NAMALWA (cell line): ENCODE results near the gene GOLGA8B.
"Not testable (repeated sequence)": the region's sequence is repeated elsewhere in the genome, so short reads cannot be mapped to it uniquely, and the experiment has no call there.

Experiments
- DNase-seq: peaks from one replicate; pipeline ENCODE4 v3.0.0-alpha.2; 2015; ENCODE audit warnings: low spot score

Gene GOLGA8B

DNA sequence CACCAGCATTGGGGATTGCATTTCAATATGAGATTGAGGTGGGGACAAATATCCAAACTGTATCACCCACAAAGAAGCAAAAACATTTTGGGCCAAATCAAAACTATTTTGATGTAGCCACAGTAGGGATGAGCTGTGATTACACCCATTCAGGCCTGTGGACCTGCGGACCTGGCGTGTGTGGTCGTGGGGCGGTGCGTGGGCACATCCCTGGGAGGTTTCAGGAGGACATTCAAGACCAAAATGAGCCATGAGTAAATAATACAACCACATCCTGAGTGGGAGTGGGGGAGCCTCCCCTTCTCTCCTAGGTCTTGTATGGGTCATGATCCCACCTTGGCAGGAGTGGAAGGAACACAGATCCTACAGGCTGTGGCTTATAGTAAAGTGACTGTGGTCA lies 23.7 kb downstream of the GOLGA8B start:
- not testable (repeated sequence) for DNase-seq

DNA sequence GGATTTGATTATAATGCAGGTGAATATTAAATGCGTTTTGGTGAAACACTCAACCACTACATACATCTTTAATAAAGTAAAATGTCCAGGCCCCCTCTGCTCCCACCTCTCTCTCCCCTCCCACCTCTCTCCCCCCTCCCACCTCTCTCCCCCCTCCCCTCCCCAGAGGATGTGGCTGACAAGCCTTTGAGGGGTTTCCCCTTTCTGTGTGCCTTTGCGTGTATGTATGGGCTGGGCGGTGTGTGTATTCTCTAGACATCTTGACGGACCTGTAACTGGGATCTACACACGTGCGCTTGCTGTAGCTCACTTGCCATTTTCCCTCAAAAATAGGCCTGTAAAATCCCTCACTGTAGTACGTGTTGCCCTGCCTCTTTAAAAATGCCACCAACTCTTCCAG lies 28.3 kb downstream of the GOLGA8B start:
- DNase-seq: not testable (repeated sequence)

DNA sequence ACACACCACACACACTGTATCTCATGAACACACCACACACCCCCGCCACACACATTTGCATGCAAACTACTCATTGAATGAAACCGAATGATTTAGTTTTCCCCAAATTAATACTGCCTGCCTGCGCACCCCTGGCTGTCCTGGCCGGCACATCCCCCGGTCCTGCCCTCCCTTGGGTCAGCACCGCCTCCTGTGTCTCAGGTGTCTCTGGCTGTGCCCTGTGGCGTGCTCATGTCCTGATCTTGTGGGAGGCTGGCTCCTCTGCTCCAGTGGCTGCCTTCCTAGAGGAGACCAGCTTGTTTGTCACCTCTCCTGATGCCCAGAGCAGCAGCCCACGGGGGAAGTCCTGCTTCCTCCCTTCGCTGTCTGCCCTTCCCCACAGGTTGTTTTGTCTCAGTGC lies 28.7 kb downstream of the GOLGA8B start:
- not testable (repeated sequence) for DNase-seq

DNA sequence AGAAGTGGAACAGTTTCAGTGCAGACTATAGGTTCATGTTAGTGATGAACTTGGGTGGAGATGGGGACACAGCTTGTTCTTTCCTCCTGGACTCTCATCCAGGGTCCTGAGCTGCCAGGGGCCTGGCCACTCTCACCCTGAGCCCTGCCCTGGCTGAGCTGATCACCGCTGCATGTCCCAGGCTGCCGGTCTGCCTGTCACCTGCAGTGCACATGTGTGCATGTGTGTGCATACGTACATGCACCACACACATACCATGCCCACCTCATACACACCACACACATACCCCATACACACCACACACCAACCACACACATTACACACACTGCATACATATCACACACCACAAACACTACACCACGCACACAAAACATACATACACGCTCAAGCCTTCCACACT lies 29.3 kb downstream of the GOLGA8B start:
- not testable (repeated sequence) for DNase-seq

DNA sequence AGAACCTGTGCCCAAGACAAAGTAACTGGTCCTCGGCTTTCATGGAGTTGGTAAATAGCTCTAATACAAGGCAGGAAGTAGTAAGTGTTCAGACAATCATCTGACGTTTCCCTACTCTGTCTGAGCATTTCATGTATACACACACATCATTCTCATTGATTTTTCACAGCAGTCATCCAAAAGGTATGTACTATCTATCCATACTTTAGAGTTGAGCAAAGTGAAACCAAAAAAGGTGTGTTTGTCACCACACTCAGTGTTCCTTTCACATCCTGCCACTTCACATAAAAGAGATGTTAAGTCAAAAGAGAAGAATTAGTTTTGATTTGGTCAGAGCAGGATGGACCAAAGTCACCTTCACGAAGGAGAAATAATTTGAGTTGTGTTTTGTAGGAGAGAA lies 33.3 kb downstream of the GOLGA8B start:
- DNase-seq: not testable (repeated sequence)

DNA sequence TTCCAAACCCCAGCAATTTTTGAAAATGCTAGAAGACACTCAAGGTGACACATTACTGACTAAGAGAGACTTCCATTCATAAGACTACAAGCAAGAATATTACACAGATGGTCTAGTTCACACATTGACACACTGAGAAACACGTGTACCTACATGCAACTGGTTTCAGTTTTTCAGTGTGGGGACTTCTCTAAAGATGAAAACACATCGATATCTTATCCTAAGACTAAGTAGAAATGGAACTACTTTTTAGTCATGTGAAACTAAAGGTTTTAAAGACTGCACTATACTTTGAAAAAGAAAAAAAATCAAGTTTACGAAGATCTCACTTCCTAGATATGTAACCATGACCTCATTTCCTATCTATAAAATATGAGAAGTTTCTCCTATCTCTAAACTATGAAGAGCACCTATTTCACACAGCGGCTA lies 34.1 kb downstream of the GOLGA8B start:
- not testable (repeated sequence) for DNase-seq

DNA sequence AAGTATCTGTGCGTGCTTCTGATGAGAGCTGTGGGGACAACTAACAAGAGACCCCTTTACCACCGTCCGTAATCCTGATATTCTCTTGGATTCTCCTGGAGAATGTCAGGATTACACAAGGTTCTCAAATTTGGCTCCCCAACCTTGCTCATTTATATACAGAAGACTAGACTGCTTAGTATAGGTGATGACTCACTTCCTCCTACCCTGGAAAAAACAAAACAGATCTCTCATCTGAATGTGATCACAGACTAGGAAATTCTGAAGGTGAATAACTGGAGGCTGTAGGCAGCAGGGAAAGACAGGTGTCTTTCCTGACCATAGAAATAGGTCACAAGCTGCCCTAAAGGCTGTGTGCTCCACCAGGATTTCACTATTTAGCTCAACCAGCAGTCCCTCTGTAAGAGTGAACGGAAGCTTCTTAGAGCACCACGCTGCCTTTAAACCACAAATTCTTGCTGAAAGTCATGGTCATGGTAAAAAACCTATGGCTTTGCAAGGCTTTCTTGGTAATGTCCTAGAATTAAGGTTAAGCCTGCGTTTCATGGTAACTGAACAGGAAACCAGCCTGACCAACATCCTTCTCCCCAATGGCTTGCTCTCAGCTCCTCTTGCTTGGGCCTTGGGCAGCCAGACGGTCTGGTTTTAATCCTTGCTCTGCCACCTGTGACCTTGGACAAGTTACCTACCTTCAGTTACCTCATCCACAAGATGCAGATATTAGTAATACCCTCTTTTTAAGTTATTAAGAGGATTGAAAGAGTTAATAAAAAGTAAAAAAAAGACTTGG lies 39.4 kb downstream of the GOLGA8B start:
- not testable (repeated sequence) for DNase-seq

DNA sequence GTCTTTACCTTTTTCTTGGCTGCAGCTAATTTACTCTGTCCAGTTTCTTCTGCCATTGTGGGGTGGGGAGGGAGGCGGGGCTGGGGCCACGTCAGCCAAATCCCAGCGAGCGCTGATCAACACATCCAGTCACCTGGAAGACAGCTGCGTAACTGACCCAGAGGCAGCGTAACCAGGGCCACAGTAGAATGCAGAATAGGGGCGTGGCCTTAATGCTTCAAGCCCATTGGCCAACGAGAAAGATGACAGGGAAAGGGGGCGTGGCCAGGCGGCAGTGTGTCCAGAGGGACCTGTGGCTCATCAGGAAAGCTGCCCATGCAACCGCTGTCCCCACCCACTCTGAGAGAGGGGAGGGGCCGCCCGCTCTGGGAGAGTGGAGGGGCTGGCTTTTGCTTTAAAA lies 47.6 kb downstream of the GOLGA8B start:
- not testable (repeated sequence) for DNase-seq
